Stimulated activated CD4-positive, alpha-beta T cell treated with anti-CD3 and anti-CD28 coated beads, Interleukin-12 subunit alpha, Interleukin-12 subunit beta, amount 100 ng/mL, for 4 hours (primary cell): ENCODE measurements around the gene RASGRP2.

Source experiments
- DNase-seq: peaks from one replicate; pipeline ENCODE4 v3.0.0-alpha.2; 2020

Gene RASGRP2

DNA sequence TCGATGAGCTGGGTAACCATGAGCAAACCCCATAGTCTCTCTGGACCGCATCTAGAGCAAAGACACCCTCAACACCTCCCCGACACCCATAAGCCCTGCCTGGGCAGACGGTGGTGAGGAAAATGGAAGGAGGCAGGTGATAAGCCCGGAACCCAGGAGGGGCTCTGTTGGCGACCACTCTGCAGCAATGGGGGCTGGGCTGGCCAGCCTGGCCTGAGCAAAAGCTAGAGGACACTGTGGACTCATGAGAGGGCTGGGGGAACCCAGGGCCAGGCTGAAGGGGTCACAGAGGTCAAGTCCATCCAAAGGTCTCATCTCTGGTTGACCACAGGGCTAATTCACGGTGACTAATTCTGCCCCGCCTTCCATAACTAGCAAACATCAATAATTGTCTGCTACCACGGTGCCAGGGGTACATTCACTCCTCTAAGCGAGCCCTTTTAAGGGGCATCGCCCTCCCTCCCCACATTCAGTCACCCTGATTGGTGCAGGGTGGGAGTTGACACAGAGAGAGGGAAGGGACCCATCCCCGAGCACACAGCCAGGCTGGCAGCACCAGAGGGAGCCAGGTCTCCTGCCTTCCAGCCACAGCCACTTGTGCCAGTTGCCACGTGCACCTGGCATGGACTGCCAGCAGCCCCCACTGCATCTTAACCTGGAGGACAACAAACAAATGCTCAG, 11.9 kb upstream of the RASGRP2 start:
- DNase-seq: no peak

- DNase-seq: no peak
These were observed 11.1 kb upstream of the RASGRP2 start for GRCh38 chr11:64754919-64755662.

GRCh38 chr11:64754124-64754918, 10.4 kb upstream of the RASGRP2 start:
- no peak for DNase-seq

GRCh38 chr11:64753380-64754123, 9.6 kb upstream of the RASGRP2 start:
- no peak for DNase-seq

DNA sequence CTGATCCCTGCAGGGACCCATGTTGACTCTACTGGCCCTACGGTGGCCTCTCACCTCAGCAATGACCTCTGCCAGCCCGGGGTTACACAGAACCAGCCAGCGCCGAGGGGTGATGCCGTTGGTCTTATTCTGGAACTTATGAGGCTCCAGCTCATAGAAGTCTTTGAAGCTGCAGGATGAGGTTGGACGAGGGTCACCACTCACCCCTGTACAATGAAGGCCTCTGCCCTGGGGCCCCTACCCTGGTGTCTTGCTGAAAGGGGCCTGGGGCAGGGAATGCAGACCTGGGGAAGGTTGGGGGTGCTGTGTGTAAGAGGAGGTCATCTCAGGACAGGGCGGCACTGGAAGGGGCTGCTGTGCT, 9.1 kb upstream of the RASGRP2 start:
- DNase-seq: no peak

- no peak for DNase-seq
These were observed 8.4 kb upstream of the RASGRP2 start for GRCh38 chr11:64752175-64752970.

DNA sequence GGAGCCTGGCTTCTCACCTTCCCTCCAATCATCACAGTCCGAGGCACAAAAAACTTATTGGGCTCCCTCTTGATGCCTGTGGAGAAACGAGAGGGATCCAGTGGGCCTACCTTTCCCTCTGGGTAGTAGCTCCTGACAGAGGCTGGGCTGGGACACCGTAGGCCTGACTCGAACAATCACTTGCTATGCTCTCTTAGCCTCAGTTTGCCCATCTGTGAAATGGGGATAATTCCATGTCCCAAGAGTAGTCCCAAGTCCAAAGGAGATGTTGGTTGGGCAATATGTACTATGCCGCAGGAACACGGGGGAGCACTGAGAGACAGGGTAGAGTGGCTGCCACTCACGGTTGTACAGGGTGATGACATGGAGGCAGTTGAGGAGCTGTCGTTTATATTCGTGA, 7.6 kb upstream of the RASGRP2 start:
- DNase-seq: no peak

GRCh38 chr11:64751136-64751535, 7.2 kb upstream of the RASGRP2 start:
- no peak for DNase-seq

GRCh38 chr11:64750361-64751054, 6.6 kb upstream of the RASGRP2 start:
- no peak for DNase-seq

GRCh38 chr11:64747961-64748665, 4.2 kb upstream of the RASGRP2 start:
- DNase-seq: no peak

DNA sequence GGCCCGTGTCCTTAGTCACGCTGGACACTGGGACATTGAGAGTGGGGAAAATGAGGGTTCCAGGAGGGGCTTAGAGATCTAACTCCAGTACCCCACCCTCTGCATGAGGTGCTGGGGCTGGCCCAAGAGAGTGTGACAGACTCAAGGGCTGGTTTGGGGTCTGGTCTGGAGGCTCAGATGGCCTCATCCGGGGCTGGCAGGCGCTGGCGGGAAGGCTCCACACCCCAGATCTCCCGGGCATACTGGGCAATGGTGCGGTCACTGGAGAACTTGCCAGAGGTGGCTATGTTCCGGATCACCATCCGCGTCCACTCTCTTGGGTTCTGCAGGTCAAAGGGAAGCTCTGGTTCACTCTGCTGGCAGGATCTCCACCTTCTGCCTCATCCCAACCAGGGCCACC, 2.5 kb upstream of the RASGRP2 start:
- no peak for DNase-seq

DNA sequence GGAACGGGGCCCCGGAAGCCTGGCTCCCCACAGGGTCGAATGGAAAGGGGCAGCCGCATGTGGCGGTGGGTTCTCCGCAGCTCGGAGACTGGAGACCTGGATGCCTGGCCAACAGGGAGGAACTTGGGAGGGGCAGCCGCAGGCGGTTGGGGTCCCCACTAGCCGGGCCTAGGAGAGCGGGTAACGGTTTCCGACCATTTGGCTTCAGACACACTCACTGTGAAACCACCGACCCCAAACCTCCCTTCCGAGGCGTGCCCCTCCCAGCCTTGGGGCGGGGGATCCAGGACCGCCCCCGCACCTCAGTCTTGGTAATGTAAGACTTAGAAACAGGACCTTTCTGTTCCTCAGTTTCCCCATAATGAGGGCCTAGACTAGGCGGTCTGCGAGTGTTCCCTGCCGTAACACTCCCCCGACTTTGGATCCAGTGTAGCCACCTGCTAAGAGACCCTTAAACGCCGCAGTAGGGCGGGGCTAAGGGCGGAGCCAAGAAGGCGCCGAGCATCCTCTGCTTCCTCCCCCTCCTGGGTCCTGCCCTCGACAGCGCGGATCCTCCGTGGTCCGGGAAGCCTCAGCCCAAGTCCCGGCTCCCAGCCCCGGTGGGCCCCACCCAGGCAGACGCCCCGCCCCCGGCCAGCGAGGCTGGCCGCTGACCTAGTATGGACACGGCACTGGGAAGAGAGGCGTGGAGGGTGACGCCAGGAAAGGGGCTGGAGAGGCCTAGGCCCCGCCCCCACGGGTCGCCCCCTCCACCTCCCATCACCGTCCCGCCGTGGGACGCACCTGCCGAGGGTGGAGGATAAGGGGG, 1.8 kb upstream of the RASGRP2 start:
- peak; percentile 53 for DNase-seq

GRCh38 chr11:64745189-64745520, 1.2 kb upstream of the RASGRP2 start:
- no peak for DNase-seq

- no peak for DNase-seq
These were observed 724 bp upstream of the RASGRP2 start for GRCh38 chr11:64744544-64745188.

DNA sequence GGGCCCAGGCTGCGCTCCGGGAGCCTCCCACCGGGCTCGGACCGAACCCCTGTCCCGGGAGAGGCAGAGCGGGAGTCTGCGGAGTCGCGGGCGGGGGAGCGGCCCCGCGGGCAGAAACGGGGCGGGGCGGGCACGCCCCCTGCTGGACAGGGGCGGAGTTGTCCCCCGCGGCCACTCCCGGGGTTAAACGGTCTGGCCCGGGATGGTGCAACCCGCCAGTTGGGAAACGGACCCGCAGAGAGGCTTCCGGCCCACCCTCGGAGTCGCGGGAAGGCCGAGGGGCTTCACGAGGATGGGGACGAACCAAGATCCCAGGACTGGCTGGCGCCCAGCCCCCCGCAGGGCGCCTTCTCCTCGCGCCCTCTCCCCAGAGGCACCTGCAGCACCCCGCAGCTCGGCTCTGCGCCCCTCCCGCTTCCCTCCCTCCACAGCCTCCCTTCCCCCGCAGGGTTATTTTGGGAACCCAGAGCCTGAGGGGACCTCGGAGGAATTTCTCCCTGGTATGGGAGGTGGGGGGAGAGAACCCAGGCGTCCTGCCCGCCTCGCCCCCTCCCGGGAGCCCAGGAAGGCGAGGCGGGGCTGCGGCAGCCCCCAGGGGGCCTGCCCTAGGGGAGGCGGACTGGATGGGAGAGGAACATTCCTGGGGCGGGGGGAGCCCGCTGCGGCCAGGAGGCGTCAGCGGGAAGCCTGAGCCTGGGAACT, 902 bp downstream of the RASGRP2 start:
- peak; percentile 72 for DNase-seq

DNA sequence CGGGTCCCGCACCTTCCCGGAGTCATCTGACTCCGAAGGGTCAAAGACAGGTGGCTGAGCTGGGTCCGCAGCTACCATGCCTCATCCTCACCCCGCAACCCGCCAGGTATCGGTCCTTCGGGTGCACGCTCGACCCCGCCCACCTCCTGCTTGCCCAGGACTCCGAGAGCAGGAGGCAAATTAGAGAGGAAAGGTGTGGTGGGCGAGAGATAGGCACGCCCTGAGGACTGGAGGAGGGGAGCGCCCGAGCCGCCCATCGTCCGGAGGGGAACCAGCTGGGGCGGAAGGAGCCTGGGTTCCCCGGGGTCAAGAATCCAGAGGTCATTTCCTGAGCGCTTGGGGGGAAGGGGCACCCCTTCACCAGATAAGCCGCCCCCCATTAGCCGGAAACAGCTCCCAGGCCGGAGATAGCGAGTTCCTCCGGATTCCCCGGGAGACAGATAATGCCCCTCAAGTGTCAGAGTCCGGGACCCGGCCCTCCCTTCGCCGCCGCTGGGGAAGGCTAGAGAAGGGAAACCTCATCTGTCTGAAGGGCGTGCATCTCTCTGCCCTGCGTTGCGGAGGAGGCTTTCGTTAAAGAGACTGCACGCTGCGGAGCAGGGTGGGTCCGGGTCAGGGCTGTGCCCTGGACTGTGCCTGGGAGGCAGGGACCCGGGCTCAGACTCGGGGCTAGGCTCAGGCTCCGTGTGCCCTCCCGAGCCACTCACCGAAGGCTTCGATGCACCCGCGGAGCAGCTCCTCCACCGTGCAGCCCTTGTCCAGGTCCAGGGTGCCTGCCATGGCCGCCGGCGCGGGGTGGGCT, 1.7 kb downstream of the RASGRP2 start:
- no peak for DNase-seq

GRCh38 chr11:64741375-64742086, 2.4 kb downstream of the RASGRP2 start:
- DNase-seq: no peak

- DNase-seq: no peak
These were observed 4.1 kb downstream of the RASGRP2 start for GRCh38 chr11:64739871-64740270.
